H9 (cell line): ENCODE measurements around the gene TBX5. TPM values are rescaled to one million over a fixed set of nuclear protein-coding genes. Genes with fewer than 3 reads are reported as not detected.

ENCODE experiments used
- DNase-seq: peaks from one replicate; pipeline ENCODE4 v3.0.0-alpha.2; 2017
- H2AFZ ChIP-seq: one replicate; pipeline ENCODE4 v1.6.1; 2013; ENCODE audit warnings: mild to moderate bottlenecking, low read length, control low read depth, moderate library complexity
- H2AK5ac ChIP-seq: 2 replicates; pipeline ENCODE4 v1.6.1; 2013; ENCODE audit warnings: low read length, control low read depth, mixed read lengths; ENCODE audit not compliant: insufficient read length
- H2BK120ac ChIP-seq: one replicate; pipeline ENCODE4 v1.6.1; 2013; ENCODE audit warnings: low read depth, mild to moderate bottlenecking, low read length, control low read depth, inconsistent platforms; ENCODE audit not compliant: poor library complexity, severe bottlenecking
- H2BK12ac ChIP-seq: 2 replicates; pipeline ENCODE4 v1.6.1; 2013; ENCODE audit warnings: low read length, control low read depth, mixed read lengths, low read depth; ENCODE audit not compliant: insufficient read length
- H2BK15ac ChIP-seq: 2 replicates; pipeline ENCODE4 v1.6.1; 2013; ENCODE audit warnings: low read depth, low read length, control low read depth
- H2BK20ac ChIP-seq: one replicate; pipeline ENCODE4 v1.6.1; 2013; ENCODE audit warnings: low read depth, mild to moderate bottlenecking, low read length, control low read depth, inconsistent platforms; ENCODE audit not compliant: poor library complexity, severe bottlenecking
- H2BK5ac ChIP-seq: 2 replicates; pipeline ENCODE4 v1.6.1; 2013; ENCODE audit warnings: low read length, control low read depth, mixed read lengths; ENCODE audit not compliant: insufficient read length
- H3K14ac ChIP-seq: 2 replicates; pipeline ENCODE4 v1.6.1; 2013; ENCODE audit warnings: low read length, control low read depth; ENCODE audit not compliant: insufficient read depth
- H3K18ac ChIP-seq: 2 replicates; pipeline ENCODE4 v1.6.1; 2013; ENCODE audit warnings: low read depth, mild to moderate bottlenecking, mixed read lengths, low read length, control low read depth; ENCODE audit not compliant: insufficient read length
- H3K23ac ChIP-seq: 2 replicates; pipeline ENCODE4 v1.6.1; 2013; ENCODE audit warnings: low read length, control low read depth, mixed read lengths, low read depth; ENCODE audit not compliant: insufficient read length
- H3K23me2 ChIP-seq: 2 replicates; pipeline ENCODE4 v1.6.1; 2013; ENCODE audit warnings: low read depth, mild to moderate bottlenecking, mixed read lengths, low read length, control low read depth; ENCODE audit not compliant: insufficient read length, poor library complexity, severe bottlenecking
- H3K27ac ChIP-seq: 2 replicates; pipeline ENCODE4 v1.5.1; 2013; ENCODE audit warnings: low read length, control low read depth, mixed read lengths, low read depth; ENCODE audit not compliant: insufficient read length
- H3K27me3 ChIP-seq: 2 replicates; pipeline ENCODE4 v1.6.1; 2013; ENCODE audit warnings: low read length, control low read depth, inconsistent platforms; ENCODE audit not compliant: insufficient read depth
- H3K4ac ChIP-seq: 2 replicates; pipeline ENCODE4 v1.6.1; 2013; ENCODE audit warnings: low read depth, mild to moderate bottlenecking, control low read depth, inconsistent platforms, low read length, moderate library complexity
- H3K4me1 ChIP-seq: 2 replicates; pipeline ENCODE4 v1.6.1; 2013; ENCODE audit warnings: low read length, control low read depth, inconsistent platforms; ENCODE audit not compliant: insufficient read depth
- H3K4me2 ChIP-seq: 2 replicates; pipeline ENCODE4 v1.6.1; 2013; ENCODE audit warnings: low read length, control low read depth, mixed read lengths; ENCODE audit not compliant: insufficient read length, insufficient read depth
- H3K56ac ChIP-seq: 2 replicates; pipeline ENCODE4 v1.6.1; 2013; ENCODE audit warnings: low read depth, mild to moderate bottlenecking, mixed read lengths, low read length, control low read depth; ENCODE audit not compliant: insufficient read length
- H3K79me1 ChIP-seq: 2 replicates; pipeline ENCODE4 v1.6.1; 2013; ENCODE audit warnings: low read depth, mild to moderate bottlenecking, moderate library complexity, low read length, control low read depth, inconsistent platforms; ENCODE audit not compliant: insufficient read depth, poor library complexity, severe bottlenecking
- H3K79me2 ChIP-seq: 2 replicates; pipeline ENCODE4 v1.6.1; 2013; ENCODE audit warnings: low read length, control low read depth, inconsistent platforms; ENCODE audit not compliant: insufficient read depth
- H3K9ac ChIP-seq: 2 replicates; pipeline ENCODE4 v1.6.1; 2013; ENCODE audit warnings: low read length, control low read depth, mixed read lengths; ENCODE audit not compliant: insufficient read length; ENCODE audit errors: extremely low read depth
- H3K9me3 ChIP-seq: one replicate; pipeline ENCODE4 v1.6.1; 2013; ENCODE audit warnings: low read depth, low read length, inconsistent platforms; ENCODE audit not compliant: control insufficient read depth
- H3T11ph ChIP-seq: one replicate; pipeline ENCODE4 v1.6.1; 2013; ENCODE audit warnings: mild to moderate bottlenecking, low read length, control low read depth, inconsistent platforms
- H4K20me1 ChIP-seq: one replicate; pipeline ENCODE4 v1.6.1; 2013; ENCODE audit not compliant: control insufficient read depth, insufficient read length, insufficient read depth
- H4K5ac ChIP-seq: 2 replicates; pipeline ENCODE4 v1.6.1; 2013; ENCODE audit warnings: low read depth, mild to moderate bottlenecking, mixed read lengths, low read length, control low read depth; ENCODE audit not compliant: insufficient read length
- H4K8ac ChIP-seq: replicated peaks from 2 replicates; pipeline ENCODE4 v1.6.1; 2013; ENCODE audit warnings: low read length, control low read depth, mixed read lengths, low read depth; ENCODE audit not compliant: insufficient read length
- H4K91ac ChIP-seq: 2 replicates; pipeline ENCODE4 v1.6.1; 2013; ENCODE audit warnings: low read depth, mild to moderate bottlenecking, moderate library complexity, mixed read lengths, low read length, control low read depth; ENCODE audit not compliant: insufficient read length
- H3K27ac Mint-ChIP-seq, 3 experiments: 2 replicates in 2 of 3; 3 replicates in 1 of 3; pipeline ENCODE4 v1.8.0; 2020 to 2021; ENCODE audit warnings: mixed read lengths in 3 of 3, mild to moderate bottlenecking in 1 of 3, moderate library complexity in 1 of 3
- H3K27me3 Mint-ChIP-seq: 2 replicates; pipeline ENCODE4 v1.8.0; 2021; ENCODE audit warnings: low read depth, mild to moderate bottlenecking, moderate library complexity, mixed read lengths
- H3K36me3 Mint-ChIP-seq, 3 experiments: 2 replicates in 2 of 3; 3 replicates in 1 of 3; pipeline ENCODE4 v1.8.0; 2020 to 2021; ENCODE audit warnings: low read depth in 3 of 3, mixed read lengths in 3 of 3; ENCODE audit not compliant: insufficient read depth in 1 of 3
- H3K4me1 Mint-ChIP-seq, 2 experiments: 2 replicates each; pipeline ENCODE4 v1.8.0; 2020; ENCODE audit warnings: mixed read lengths in 2 of 2
- H3K4me3 Mint-ChIP-seq, 2 experiments: 2 replicates in 1 of 2; 3 replicates in 1 of 2; pipeline ENCODE4 v1.8.0; 2020 to 2021; ENCODE audit warnings: mild to moderate bottlenecking in 2 of 2, mixed read lengths in 2 of 2, moderate library complexity in 1 of 2
- H3K9me3 Mint-ChIP-seq, 2 experiments: 2 replicates in 1 of 2; 3 replicates in 1 of 2; pipeline ENCODE4 v1.8.0; 2020; ENCODE audit warnings: mild to moderate bottlenecking in 2 of 2, mixed read lengths in 2 of 2, moderate library complexity in 1 of 2
- CTCF ChIP-seq: fragments of 200-600 bp; sonication (generic); conservative IDR thresholded peaks from 3 replicates; pipeline ENCODE4 v1.8.0; 2021; ENCODE audit warnings: antibody characterized with exemption, mild to moderate bottlenecking
- WGBS: extraction: QIAGEN DNeasy Blood & Tissue Kit; methylation state at CpG from one replicate; pipeline ENCODE4 v1.1.7; 2013; ENCODE audit warnings: missing lambda C conversion rate, low lambda C conversion rate, mixed read lengths; ENCODE audit not compliant: insufficient read length; ENCODE audit errors: extremely low coverage; 5-methylcytosine and 5-hydroxymethylcytosine counted together
- total RNA-seq: library from RNA; stranded (reverse); gene quantifications from 2 replicates; pipeline ENCODE4 v1.2.1, GENCODE V29; 2021

The TBX5 gene
- total RNA-seq, 1 experiment from 2014 or later = not detected

DNA sequence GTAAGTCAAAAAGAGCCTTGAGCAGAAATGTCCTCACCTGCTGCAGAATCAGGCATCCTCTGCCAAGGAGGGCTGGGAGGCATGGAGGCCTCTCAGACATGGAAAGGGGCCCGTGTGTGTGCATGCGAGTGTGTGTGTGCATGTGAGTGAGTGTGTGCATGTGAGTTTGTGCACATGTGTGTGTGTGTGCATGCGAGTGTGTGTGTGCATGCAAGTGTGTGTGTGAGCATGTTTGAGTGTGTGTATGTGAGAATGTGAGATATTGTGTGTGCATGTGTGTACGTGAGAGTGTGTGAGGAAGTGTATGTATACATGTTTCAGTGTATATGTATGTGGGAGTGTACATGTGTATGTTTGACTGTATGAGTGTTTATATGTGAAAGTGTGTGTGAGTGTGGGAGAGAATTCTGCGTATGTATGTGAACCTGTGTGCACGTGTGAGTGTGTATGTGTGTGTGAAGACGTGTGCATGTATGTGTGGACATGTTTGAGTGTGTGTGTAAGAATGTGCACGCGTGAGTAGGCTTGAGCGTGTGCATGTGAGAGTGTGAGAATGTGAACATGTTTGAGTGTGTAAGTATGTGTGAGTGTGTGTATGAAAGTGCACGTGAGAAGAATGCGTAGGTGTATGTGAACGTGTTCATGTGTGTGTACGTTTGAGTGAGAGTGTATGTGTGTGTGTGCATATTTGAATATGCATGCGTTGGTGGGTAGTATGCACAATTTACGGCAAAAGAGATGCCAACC, 90.8 kb downstream of the TBX5 start:
- H2BK120ac ChIP-seq = no peak overlapping the region
- no peaks in the 10 kb centered on the region for H3K27me3 ChIP-seq
- H3K14ac ChIP-seq = no peak overlapping the region
- no peak overlapping the region for H2BK15ac ChIP-seq
- H2AFZ ChIP-seq = no peak overlapping the region
- H2BK12ac ChIP-seq = no peak overlapping the region
- no peak overlapping the region for H4K8ac ChIP-seq
- no peak for DNase-seq
- no peak overlapping the region for H3K18ac ChIP-seq
- H3K23me2 ChIP-seq = no peaks in the 10 kb centered on the region
- no peak overlapping the region for H2AK5ac ChIP-seq
- no peak overlapping the region for H3K4me2 ChIP-seq
- H4K20me1 ChIP-seq = no peaks in the 10 kb centered on the region
- no peaks in the 10 kb centered on the region for H3K79me2 ChIP-seq
- H2BK5ac ChIP-seq = no peak overlapping the region
- Mint-ChIP-seq H3K4me1 (peaks cover 7 to 8% of the 10 kb centered on the region in 2 experiments), H3K4me3 (no peak overlapping the region), H3K36me3 (no peaks in the 10 kb centered on the region), H3K9me3 (no peaks in the 10 kb centered on the region), H3K27ac (no peak overlapping the region), H3K27me3 (peaks cover 4% of the 10 kb centered on the region; the same call in 1 of the 2 replicates)
- no peaks in the 10 kb centered on the region for H3K9me3 ChIP-seq
- H3K56ac ChIP-seq = no peak overlapping the region
- no peaks in the 10 kb centered on the region for H3K79me1 ChIP-seq
- no peak for TF ChIP-seq CTCF
- no peak overlapping the region for H2BK20ac ChIP-seq
- no peak overlapping the region for H4K5ac ChIP-seq
- no peak overlapping the region for H3K9ac ChIP-seq
- H3K4ac ChIP-seq = no peak overlapping the region
- H3K23ac ChIP-seq = no peak overlapping the region
- H3T11ph ChIP-seq = no peak overlapping the region
- WGBS = 100% methylated on average over 8 of the region's 16 CpGs
- no peak overlapping the region for H4K91ac ChIP-seq
- no peak overlapping the region for H3K27ac ChIP-seq
- H3K4me1 ChIP-seq = no peaks in the 10 kb centered on the region
